CD4-positive, alpha-beta T cell treated with Interleukin-6 at 100 ng/mL for 8 hours (primary cell): ENCODE data around the gene POGK.

ENCODE experiments used
- DNase-seq: peaks from one replicate; pipeline ENCODE4 v3.0.0-alpha.2; 2020; ENCODE audit warnings: mixed read lengths, low spot score

POGK gene

DNA sequence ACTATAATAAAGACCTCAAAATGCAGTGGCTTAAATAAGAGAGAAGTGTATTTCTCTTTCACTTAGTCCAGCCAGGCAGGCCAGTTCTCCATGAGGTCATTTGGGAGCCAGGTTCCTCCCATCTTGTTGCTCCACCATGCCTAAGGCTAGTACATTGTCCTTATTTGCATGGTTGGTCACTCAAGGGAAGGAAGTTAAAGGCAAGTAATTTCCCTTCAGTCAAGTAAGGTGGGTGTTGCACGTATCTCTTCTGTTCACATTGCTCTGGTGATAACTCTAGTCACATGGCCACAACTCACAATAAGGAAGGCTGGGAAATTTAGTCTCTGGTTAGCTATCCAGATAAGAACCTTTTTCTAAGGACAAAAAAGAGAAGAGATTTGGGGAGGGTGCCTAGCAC lies 64.0 kb downstream of the POGK start:
- no peak for DNase-seq

DNA sequence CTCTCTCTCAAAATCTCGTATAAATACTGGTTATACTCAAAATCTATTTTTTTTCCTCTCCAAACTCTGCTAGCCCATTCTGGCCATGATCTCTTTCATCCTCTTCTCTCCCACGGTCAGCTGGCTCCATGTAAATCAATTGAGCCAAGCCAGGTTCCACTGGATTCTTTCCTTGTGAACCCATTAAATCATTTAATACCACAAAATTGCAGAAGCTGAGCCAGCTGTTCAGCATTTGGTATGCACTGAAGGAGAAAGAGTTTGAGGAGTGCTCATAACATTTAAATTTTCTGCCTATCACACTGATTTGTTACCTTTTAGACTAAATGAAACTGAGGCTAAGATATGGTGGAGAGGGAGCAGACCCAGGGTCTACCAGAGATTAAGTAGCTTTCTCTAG lies 65.9 kb downstream of the POGK start:
- DNase-seq, result no peak

DNA sequence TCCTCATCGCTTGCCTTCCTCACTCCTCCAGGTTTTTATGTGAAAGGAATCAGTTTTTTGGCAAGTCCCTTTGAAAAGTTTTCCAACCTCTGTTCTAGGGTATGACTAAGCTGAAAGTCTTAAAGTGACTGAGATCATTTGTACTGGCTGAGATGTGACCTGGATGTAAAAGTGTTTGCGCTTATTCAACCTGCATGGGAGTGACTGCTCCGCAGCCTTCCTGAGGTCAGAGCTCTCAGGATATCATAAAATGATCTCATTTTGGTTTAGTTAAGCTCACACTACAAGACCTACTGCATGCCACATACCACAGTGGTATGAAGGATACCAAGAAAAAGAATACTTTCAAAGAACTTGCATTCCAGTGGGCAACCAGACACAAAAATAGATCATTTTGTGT lies 66.6 kb downstream of the POGK start:
- DNase-seq, result no peak
